HL-60 (cell line): ENCODE measurements around the gene HIPK4.

Experiments used
- CTCF ChIP-seq: IDR thresholded peaks from one replicate; pipeline ENCODE4 v1.5.1; 2011; ENCODE audit warnings: low read length, control low read depth, inconsistent platforms; ENCODE audit not compliant: insufficient read depth
- GABPA ChIP-seq: IDR thresholded peaks from 2 replicates; pipeline ENCODE4 v1.6.1; 2012; ENCODE audit warnings: low read depth
- POLR2AphosphoS5 ChIP-seq: IDR thresholded peaks from 2 replicates; pipeline ENCODE4 v1.6.1; 2012; ENCODE audit warnings: low read depth
- REST ChIP-seq: IDR thresholded peaks from 2 replicates; pipeline ENCODE4 v1.6.1; 2012; ENCODE audit warnings: low read depth; ENCODE audit not compliant: insufficient replicate concordance

- TF ChIP-seq CTCF (no peak), REST (no peak), POLR2AphosphoS5 (no peak), GABPA (no peak)
These were observed 4.8 kb upstream of the HIPK4 start for GRCh38 chr19:40394816-40395210.
